Hepatocyte (in vitro differentiated cells): ENCODE data around the gene DCAF17.
"Not testable (repeated sequence)": the region's sequence is repeated elsewhere in the genome, so short reads cannot be mapped to it uniquely, and the experiment has no call there.

Experiments
- CTCF ChIP-seq: fragments of 200-600 bp; sonication (generic); IDR thresholded peaks from 2 replicates; pipeline ENCODE4 v1.5.1; 2016; ENCODE audit warnings: antibody characterized with exemption, mild to moderate bottlenecking; ENCODE audit not compliant: poor library complexity
- EZH2 ChIP-seq: fragments of 200-600 bp; sonication (generic); IDR thresholded peaks from 2 replicates; pipeline ENCODE4 v1.6.1; 2016; ENCODE audit warnings: antibody characterized with exemption, mild to moderate bottlenecking, borderline replicate concordance
- EZH2phosphoT487 ChIP-seq: fragments of 200-600 bp; sonication (generic); IDR thresholded peaks from one replicate; pipeline ENCODE4 v1.6.1; 2018; ENCODE audit warnings: antibody characterized with exemption, mild to moderate bottlenecking, low read depth, moderate library complexity; ENCODE audit not compliant: unreplicated experiment, severe bottlenecking

GRCh38 chr2:171422710-171423495 lies 11.1 kb upstream of the DCAF17 start:
- TF ChIP-seq CTCF, EZH2phosphoT487, EZH2: not testable (repeated sequence)
